Measurements from ENCODE around the gene CHD2. TPM values are rescaled to one million over a fixed set of nuclear protein-coding genes. Genes with fewer than 3 reads are reported as not detected.
A peak's percentile ranks its signal among the peaks of the same experiment; 100 is the strongest.

Gene CHD2
- total RNA-seq, 1 donor from 2014 or later = 167 TPM

GRCh38 chr15:92984161-92984560, 84.0 kb downstream of the CHD2 start:
- no peak for DNase-seq (ENCODE audit: low spot score)
- no peak for ATAC-seq
- intact Hi-C loops (cut with DNase I) = no loop called here

DNA sequence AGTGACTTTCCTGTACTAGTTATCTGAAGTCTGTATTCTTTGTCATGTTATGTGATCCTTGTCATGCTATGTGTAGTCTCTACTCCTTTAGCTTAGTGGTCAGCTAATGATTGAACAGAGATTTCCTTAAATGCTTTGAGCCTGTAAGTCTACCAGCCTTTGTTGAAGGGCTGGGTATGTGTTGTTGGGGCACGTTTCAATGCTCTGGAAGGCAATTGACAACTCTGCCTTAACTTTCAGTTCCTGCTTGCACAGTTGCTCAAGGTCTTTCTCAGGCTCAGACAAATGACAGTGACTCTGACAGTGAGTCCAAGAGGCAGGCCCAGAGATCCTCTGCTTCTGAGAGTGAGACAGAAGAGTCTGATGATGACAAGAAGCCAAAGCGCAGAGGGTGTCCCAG, 89.3 kb downstream of the CHD2 start:
- no peak for DNase-seq (ENCODE audit: low spot score)
- intact Hi-C loops (cut with DNase I) = no loop called here
- ATAC-seq = no peak

- DNase-seq (ENCODE audit: low spot score) = no peak
- ATAC-seq = no peak
- intact Hi-C loops (cut with DNase I) = no loop called here
These were observed 89.9 kb downstream of the CHD2 start for GRCh38 chr15:92990031-92990430.

- DNase-seq (ENCODE audit: low spot score) = no peak
- intact Hi-C loops (cut with DNase I) = no loop called here
- ATAC-seq = no peak
These were observed 92.6 kb downstream of the CHD2 start for GRCh38 chr15:92992720-92993119.

DNA sequence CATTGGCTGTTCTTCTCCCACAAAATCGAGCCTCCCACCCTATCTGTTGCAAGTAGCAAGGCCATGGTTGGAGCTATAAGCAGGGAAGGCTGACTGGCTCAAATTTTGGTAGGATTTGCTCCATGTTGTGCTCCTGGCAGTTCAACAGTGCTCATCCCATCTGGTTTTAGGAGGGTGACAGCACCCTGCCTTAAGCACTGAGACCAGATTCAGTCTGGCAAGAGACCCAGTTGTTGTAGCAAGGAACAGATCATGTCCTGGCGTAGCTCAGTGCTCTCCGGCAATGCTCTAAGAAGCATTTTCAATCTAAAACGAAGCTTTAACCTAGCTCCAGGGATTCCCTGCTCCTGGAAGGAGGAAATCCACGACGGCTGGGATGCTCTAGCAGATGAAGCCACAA, 97.7 kb downstream of the CHD2 start:
- DNase-seq (ENCODE audit: low spot score) = no peak
- intact Hi-C loops (cut with DNase I) = no loop called here
- ATAC-seq = no peak

DNA sequence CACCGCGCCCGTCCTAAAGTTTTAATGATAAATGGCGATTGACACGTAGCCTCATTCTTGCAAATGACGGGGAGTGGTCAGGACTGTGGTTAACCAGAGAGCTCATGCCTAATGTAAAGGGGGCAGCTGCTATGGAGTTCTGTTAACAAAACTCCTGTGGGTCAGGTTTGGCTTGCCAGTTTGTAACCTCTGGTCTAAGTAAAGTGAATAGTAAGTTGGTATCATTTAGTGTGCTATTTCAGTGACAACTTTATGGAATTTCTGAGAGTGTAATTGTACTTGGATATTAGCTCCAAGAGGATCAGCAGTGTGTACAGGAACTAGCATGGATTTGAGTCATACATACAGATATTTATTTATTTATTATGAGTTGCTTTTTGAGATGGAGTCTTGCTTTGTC, 101.0 kb downstream of the CHD2 start:
- intact Hi-C loops (cut with DNase I) = no loop called here
- no peak for ATAC-seq
- no peak for DNase-seq (ENCODE audit: low spot score)

DNA sequence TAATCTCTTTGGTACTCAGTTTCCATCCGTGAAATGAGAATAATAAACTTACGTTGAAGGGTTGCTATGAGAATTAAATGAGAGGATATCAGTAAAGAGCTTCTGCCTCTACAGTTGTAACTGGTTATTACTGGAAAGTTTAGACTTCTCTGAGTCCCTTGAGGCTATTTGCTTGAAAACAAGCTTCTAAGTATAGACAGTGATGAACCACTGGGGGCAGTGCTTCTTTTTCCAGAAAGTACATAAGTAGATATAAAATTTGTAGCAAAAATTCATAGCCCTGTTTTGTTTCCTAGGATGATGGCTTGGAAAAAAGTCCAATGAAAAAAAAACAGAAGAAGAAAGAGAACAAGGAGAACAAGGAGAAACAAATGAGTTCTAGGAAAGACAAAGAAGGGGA, 101.8 kb downstream of the CHD2 start:
- intact Hi-C loops (cut with DNase I) = no loop called here
- ATAC-seq (peak; percentile 50), DNase-seq (ENCODE audit: low spot score) (no peak)

GRCh38 chr15:93005133-93005532, 105.0 kb downstream of the CHD2 start:
- DNase-seq (ENCODE audit: low spot score) = no peak
- intact Hi-C loops (cut with DNase I) = no loop called here
- ATAC-seq = peak; percentile 20

DNA sequence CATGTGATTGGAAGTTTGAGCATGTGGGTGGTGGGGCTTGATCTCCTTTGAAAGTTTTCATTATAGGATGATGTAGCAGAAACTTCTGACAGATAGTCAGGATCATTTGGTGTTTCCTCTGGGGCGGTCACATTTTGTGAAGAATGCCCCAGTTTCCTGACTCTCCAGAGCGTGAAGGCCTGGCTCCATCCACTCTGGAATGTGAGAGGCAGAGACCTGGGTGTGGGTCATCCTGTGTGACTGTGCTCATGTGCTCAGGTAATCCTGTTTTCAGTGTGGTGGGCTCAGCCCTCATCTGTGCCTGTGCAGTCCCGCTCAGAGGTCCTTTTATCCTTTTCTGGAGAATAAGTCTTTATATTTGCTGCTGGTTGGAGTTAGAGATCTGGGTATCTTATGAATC, 107.9 kb downstream of the CHD2 start:
- intact Hi-C loops (cut with DNase I) = no loop called here
- ATAC-seq (no peak), DNase-seq (ENCODE audit: low spot score) (no peak)

DNA sequence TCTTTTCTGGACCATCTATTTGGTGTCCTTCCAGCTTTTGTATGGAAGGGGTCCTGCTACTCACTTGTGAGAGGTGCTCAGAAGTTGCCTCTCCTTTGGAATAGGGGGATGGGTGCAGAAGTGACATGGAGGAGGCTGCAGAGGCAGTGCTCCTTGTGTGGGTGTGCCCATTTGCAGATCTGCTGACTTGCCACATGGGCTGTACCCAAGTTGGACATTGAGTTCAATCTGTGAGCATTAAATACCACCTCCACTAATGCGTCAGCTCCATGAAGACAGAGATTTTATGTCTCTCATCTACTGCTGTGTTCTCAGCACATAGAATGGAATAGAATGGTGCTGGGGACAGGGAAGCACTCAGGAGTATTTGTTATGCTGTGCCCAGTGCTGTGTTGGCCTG, 112.7 kb downstream of the CHD2 start:
- intact Hi-C loops (cut with DNase I) = no loop called here
- DNase-seq (ENCODE audit: low spot score) (no peak), ATAC-seq (no peak)

- intact Hi-C loops (cut with DNase I) = no loop called here
- ATAC-seq = peak; percentile 64
These were observed 117.4 kb downstream of the CHD2 start for GRCh38 chr15:93017526-93017925.

DNA sequence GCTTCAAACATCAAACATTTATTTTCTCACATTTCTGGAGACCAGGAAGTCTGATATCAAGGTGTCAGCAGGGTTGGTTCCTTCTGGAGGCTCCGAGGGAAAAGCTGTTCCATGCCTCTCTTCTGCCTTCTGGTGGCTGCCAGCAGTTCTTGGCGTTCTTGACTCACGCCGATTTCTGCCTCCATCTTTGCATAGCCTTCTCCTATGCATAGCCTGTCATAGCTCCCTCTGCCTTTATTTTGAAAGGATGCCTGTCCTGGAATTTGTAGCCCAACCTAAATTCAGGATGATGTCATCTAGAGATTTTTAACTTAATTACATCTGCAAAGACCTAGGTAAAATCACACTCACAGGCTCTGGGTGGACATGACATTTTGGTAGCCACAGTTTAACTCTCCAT, 118.5 kb downstream of the CHD2 start:
- intact Hi-C loops (cut with DNase I) = no loop called here
- DNase-seq (ENCODE audit: low spot score) (no peak), ATAC-seq (no peak)

More at GRCh38 chr15:93017526-93017925, 117.4 kb downstream of the CHD2 start:
- no peak for DNase-seq (ENCODE audit: low spot score)

GRCh38 chr15:93019090-93019489, 119.0 kb downstream of the CHD2 start:
- DNase-seq (ENCODE audit: low spot score) = no peak
- intact Hi-C loops (cut with DNase I) = no loop called here
- ATAC-seq = no peak

- DNase-seq (ENCODE audit: low spot score) (no peak), ATAC-seq (no peak)
- intact Hi-C loops (cut with DNase I) = no loop called here
These were observed 119.8 kb downstream of the CHD2 start for GRCh38 chr15:93019971-93020370.

DNA sequence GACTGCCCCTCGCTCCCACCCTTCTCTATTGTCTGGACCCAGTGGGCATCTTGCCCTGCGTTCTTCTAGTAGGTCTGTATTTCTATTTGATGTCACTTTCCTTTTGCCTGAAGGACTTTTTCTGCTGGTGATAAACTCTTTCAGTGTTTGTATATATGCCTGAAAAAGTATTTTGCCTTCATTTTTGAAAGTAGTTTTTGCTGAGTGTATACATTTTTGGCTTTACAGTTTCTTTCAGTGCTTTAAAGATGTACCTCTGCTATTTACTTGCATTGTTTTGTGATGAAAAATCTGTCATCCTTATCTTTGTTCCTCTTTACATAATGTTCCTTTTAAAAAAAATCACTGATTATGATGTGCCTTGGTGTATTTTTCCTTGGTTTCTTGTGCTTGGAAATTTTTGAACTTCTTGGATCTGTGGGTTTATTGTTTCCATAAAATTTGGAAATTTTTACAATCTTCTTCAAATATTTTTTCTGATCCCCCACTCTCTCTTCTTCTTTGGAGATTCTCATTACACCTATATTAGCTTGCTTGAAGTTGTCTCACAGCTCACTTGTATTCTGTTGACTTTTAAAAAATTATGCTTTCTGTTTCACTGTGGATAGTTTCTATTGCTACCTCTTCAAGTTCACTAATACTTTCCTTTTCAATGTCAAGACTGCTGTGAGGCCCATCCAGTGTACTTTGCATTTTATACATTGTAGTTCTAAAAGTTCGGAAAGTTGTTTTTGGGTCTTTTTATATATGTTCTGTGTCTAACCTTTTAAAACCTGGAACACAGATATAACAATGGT, 121.0 kb downstream of the CHD2 start:
- DNase-seq (ENCODE audit: low spot score) = no peak
- intact Hi-C loops (cut with DNase I) = no loop called here
- no peak for ATAC-seq

DNA sequence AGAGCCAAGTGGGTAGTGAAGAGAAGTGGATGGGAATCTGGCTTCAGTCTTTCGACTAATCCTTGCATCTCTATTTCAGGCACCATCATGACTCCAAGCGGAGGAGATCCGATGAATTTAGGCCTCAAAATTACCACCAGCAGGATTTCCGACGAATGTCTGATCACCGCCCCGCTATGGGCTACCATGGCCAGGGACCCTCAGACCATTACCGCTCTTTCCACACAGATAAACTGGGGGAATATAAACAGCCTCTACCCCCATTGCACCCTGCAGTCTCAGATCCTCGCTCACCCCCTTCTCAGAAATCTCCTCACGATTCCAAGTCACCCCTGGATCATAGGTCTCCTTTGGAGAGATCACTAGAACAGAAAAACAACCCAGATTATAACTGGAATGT, 124.2 kb downstream of the CHD2 start:
- ATAC-seq = no peak
- intact Hi-C loops (cut with DNase I) = no loop called here
- no peak for DNase-seq (ENCODE audit: low spot score)

GRCh38 chr15:93024716-93025624, 124.8 kb downstream of the CHD2 start:
- intact Hi-C loops (cut with DNase I) = no loop called here
- ATAC-seq (no peak), DNase-seq (ENCODE audit: low spot score) (no peak)

DNA sequence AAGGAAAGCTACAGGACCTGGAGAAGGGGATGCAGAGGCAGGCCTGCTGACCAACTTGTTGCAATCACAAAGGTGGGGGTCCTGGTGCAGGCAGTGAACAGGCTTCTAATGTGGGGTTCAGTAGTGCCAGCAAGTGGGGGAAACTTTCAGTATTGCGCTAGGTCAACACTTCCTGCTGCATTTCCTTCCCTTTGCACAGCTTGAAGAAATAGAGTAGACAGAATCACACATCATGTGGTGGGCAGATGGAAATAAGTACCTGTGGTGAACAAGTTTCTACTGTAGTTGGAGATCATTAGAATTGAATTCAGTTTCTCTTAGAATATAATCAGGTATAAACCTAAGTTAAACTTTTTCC, 125.5 kb downstream of the CHD2 start:
- intact Hi-C loops (cut with DNase I) = no loop called here
- DNase-seq (ENCODE audit: low spot score) (no peak), ATAC-seq (no peak)

DNA sequence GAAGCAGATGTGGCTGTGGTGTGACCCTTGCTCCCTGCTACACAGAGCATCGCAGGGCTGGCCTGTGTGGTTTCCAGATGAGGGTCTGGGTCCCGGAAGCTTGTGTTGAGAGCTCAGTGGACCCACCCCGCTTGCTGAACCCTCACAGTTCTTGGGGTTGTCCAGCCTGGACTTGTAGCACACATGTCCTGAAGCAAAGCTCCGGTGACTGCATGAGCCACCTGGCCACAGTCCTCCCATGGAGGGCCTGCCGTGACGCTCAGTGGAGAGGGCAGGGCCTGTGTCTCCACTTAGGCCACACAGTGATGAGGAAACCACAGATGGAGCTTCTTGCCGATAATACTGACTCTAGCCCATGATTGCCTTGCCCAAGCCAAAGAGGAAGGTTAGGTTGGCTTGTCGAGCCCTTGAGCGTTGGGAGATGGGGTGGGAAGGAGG, 126.3 kb downstream of the CHD2 start:
- ATAC-seq = no peak
- DNase-seq (ENCODE audit: low spot score) = no peak
- intact Hi-C loops (cut with DNase I) = no loop called here

DNA sequence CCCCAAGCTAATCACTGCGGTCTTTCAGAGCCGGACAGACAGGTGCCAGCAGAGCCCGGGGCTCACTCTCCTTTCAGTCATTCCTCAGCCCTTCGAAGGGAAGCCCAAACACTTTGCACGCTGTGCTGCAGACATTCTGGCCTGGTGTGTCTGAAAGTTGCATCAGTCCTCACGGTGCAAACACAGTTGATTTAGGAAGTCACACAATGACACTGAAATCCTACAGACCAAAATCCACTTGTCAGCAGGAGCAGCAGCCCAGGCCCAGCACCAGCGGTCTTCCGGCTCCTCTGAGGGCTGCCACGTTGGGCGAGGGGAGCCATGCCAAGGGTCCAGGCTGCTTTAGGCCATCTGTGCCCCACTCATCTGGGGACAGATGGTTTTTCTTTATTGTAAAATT, 127.3 kb downstream of the CHD2 start:
- DNase-seq (ENCODE audit: low spot score) = no peak
- ATAC-seq = no peak
- intact Hi-C loops (cut with DNase I) = no loop called here

Measured in sciatic nerve (tissue), 2 donors.